Hepatocyte (in vitro differentiated cells): Measurements from ENCODE around the gene NAV2. TPM values are rescaled to one million over a fixed set of nuclear protein-coding genes. Genes with fewer than 3 reads are reported as not detected.
A peak's percentile ranks its signal among the peaks of the same experiment; 100 is the strongest.

ENCODE experiments used
- DNase-seq: peaks from one replicate; pipeline ENCODE4 v3.0.0-alpha.2; 2016; ENCODE audit warnings: low spot score
- H2AFZ ChIP-seq: fragments of 200-600 bp; sonication (generic); 2 replicates; pipeline ENCODE4 v1.6.0; 2016; ENCODE audit warnings: antibody characterized with exemption, mild to moderate bottlenecking
- H3K27ac ChIP-seq: fragments of 200-600 bp; sonication (generic); 2 replicates; pipeline ENCODE4 v1.5.1; 2016; ENCODE audit warnings: mild to moderate bottlenecking
- H3K27me3 ChIP-seq: fragments of 200-600 bp; sonication (generic); 2 replicates; pipeline ENCODE4 v1.6.1; 2016
- H3K36me3 ChIP-seq: fragments of 200-600 bp; sonication (generic); replicated peaks from 2 replicates; pipeline ENCODE4 v1.5.1; 2016; ENCODE audit warnings: low read depth; ENCODE audit not compliant: insufficient read depth
- H3K4me1 ChIP-seq: fragments of 200-600 bp; sonication (generic); 2 replicates; pipeline ENCODE4 v1.5.1; 2016; ENCODE audit warnings: mild to moderate bottlenecking, moderate library complexity; ENCODE audit not compliant: insufficient read depth
- H3K4me2 ChIP-seq: fragments of 200-600 bp; sonication (generic); 2 replicates; pipeline ENCODE4 v1.6.0; 2016
- H3K4me3 ChIP-seq: fragments of 200-600 bp; sonication (generic); 2 replicates; pipeline ENCODE4 v1.5.1; 2016; ENCODE audit warnings: mild to moderate bottlenecking
- H3K79me2 ChIP-seq: fragments of 200-600 bp; sonication (generic); 2 replicates; pipeline ENCODE4 v1.6.0; 2017; ENCODE audit warnings: mild to moderate bottlenecking
- H3K9me2 ChIP-seq: fragments of 200-600 bp; sonication (generic); replicated peaks from 2 replicates; pipeline ENCODE4 v1.6.0; 2017; ENCODE audit warnings: mild to moderate bottlenecking; ENCODE audit not compliant: insufficient read depth
- H3K9me3 ChIP-seq: fragments of 200-600 bp; sonication (generic); 2 replicates; pipeline ENCODE4 v1.5.1; 2016; ENCODE audit warnings: low read depth, mild to moderate bottlenecking
- H4K20me1 ChIP-seq: fragments of 200-600 bp; sonication (generic); 2 replicates; pipeline ENCODE4 v1.6.0; 2016; ENCODE audit warnings: mild to moderate bottlenecking; ENCODE audit not compliant: insufficient read depth, poor library complexity, severe bottlenecking
- EZH2 ChIP-seq: fragments of 200-600 bp; sonication (generic); IDR thresholded peaks from 2 replicates; pipeline ENCODE4 v1.6.1; 2016; ENCODE audit warnings: antibody characterized with exemption, mild to moderate bottlenecking, borderline replicate concordance
- EZH2phosphoT487 ChIP-seq: fragments of 200-600 bp; sonication (generic); IDR thresholded peaks from one replicate; pipeline ENCODE4 v1.6.1; 2018; ENCODE audit warnings: antibody characterized with exemption, mild to moderate bottlenecking, low read depth, moderate library complexity; ENCODE audit not compliant: unreplicated experiment, severe bottlenecking
- WGBS: methylation state at CpG from one replicate; pipeline ENCODE4 v1.1.6; 2016; ENCODE audit warnings: low lambda C conversion rate; ENCODE audit errors: missing lambda C conversion rate; 5-methylcytosine and 5-hydroxymethylcytosine counted together
- polyA plus RNA-seq: library from polyadenylated mRNA; unstranded; fragments of >200 nt; fragmentation: Nextera tagmentation; extraction: Ambion mirVana; gene quantifications from 2 replicates; pipeline ENCODE4 v1.2.1, GENCODE V29; 2016
- total RNA-seq: library from RNA; depleted of rRNA; stranded (reverse); fragments of >200 nt; gene quantifications from 2 replicates; pipeline ENCODE4 v1.2.3, GENCODE V29; 2014
- TF ChIP-seq, protein P1 (sequence below): fragments of 200-600 bp; sonication (generic); IDR thresholded peaks from 2 replicates; pipeline ENCODE4 v1.5.1; 2016; ENCODE audit warnings: antibody characterized with exemption, mild to moderate bottlenecking; ENCODE audit not compliant: poor library complexity

NAV2 gene
- total and polyA plus RNA-seq, 2 experiments from 2014 or later: 23.7 to 30.8 TPM

DNA sequence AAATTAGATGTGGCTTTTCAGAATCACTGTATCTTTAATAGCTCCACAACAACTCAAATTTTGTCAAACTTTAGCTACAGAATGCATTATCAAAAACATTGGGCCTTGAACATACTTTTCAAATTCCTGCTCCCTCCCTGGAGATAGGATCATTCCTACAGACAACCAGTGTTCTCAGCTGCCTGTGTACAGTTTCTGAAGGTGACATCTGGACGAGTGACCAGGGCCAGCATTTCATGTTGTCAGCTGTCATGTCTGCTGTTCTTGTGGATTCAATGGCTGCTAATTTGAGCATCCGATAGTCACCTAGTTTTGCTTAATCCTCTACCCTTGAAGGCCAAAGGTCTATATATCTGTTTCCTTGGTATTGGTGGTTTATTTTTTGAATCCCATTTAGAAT, 259.5 kb downstream of the NAV2 start:
- H3K9me2 ChIP-seq: no peaks in the 10 kb centered on the region
- H3K4me2 ChIP-seq: peak overlapping the region; percentile 44
- H3K79me2 ChIP-seq: peaks cover 11% of the 10 kb centered on the region
- no peaks in the 10 kb centered on the region for H3K9me3 ChIP-seq
- H3K4me1 ChIP-seq: peaks cover 36% of the 10 kb centered on the region
- H3K36me3 ChIP-seq: no peaks in the 10 kb centered on the region
- no peak overlapping the region for H2AFZ ChIP-seq
- no peaks in the 10 kb centered on the region for H4K20me1 ChIP-seq
- H3K4me3 ChIP-seq: no peak overlapping the region
- TF ChIP-seq EZH2 (no peak), EZH2phosphoT487 (no peak)
- TF ChIP-seq, protein P1, sequence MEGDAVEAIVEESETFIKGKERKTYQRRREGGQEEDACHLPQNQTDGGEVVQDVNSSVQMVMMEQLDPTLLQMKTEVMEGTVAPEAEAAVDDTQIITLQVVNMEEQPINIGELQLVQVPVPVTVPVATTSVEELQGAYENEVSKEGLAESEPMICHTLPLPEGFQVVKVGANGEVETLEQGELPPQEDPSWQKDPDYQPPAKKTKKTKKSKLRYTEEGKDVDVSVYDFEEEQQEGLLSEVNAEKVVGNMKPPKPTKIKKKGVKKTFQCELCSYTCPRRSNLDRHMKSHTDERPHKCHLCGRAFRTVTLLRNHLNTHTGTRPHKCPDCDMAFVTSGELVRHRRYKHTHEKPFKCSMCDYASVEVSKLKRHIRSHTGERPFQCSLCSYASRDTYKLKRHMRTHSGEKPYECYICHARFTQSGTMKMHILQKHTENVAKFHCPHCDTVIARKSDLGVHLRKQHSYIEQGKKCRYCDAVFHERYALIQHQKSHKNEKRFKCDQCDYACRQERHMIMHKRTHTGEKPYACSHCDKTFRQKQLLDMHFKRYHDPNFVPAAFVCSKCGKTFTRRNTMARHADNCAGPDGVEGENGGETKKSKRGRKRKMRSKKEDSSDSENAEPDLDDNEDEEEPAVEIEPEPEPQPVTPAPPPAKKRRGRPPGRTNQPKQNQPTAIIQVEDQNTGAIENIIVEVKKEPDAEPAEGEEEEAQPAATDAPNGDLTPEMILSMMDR: no peak
- H3K27me3 ChIP-seq: no peaks in the 10 kb centered on the region
- peak overlapping the region; percentile 84 for H3K27ac ChIP-seq
- 25% methylated on average over 2 of the region's 2 CpGs for WGBS
- no peak for DNase-seq

- Histone ChIP-seq H3K27me3 (no peaks in the 10 kb centered on the region), H3K4me1 (peaks cover 38% of the 10 kb centered on the region), H3K9me2 (no peaks in the 10 kb centered on the region), H3K36me3 (no peaks in the 10 kb centered on the region), H3K4me2 (peak overlapping the region; percentile 44), H2AFZ (no peak overlapping the region), H4K20me1 (no peaks in the 10 kb centered on the region), H3K9me3 (no peaks in the 10 kb centered on the region), H3K4me3 (no peak overlapping the region), H3K27ac (peak overlapping the region; percentile 84), H3K79me2 (peaks cover 11% of the 10 kb centered on the region)
- TF ChIP-seq EZH2phosphoT487 (no peak), EZH2 (no peak)
- TF ChIP-seq, protein P1: no peak
- no peak for DNase-seq
- WGBS: 67% methylated on average over 1 of the region's 1 CpG
Measured at GRCh38 chr11:19972651-19973050, 260.0 kb downstream of the NAV2 start.

DNA sequence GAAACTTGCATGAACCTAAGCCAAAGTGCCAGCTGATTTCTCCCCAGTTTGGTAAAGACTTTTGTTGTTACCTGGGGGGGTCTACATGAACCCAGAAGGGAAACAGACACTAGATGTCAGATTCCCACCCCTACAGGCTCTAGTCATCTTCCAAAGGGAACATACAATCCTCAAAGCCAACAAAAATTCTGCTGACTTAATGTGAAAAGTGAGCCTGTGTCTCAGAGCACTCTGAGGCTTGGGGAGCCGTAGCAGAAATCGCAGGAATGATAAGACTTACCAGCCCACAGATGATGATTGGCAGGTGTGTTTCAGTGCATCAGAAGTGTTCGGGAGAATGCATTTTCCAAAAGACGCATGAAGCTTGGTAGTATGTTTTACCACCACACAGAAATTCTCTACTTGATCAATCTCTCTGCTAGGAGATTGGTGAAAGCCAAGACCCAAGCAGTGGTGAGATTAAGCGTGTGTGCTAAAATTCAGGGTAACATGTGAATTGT, 260.5 kb downstream of the NAV2 start:
- TF ChIP-seq EZH2phosphoT487 (no peak), EZH2 (no peak)
- TF ChIP-seq, protein P1: no peak
- DNase-seq: no peak
- 75% methylated on average over 5 of the region's 5 CpGs for WGBS
- H3K27me3 ChIP-seq: no peaks in the 10 kb centered on the region
- H3K4me1 ChIP-seq: peaks cover 40% of the 10 kb centered on the region
- H3K4me2 ChIP-seq: peak overlapping the region; percentile 44
- H3K79me2 ChIP-seq: peaks cover 13% of the 10 kb centered on the region
- no peak overlapping the region for H2AFZ ChIP-seq
- H3K27ac ChIP-seq: peak overlapping the region; percentile 84
- no peaks in the 10 kb centered on the region for H4K20me1 ChIP-seq
- no peaks in the 10 kb centered on the region for H3K9me2 ChIP-seq
- H3K4me3 ChIP-seq: no peak overlapping the region
- no peaks in the 10 kb centered on the region for H3K9me3 ChIP-seq
- no peaks in the 10 kb centered on the region for H3K36me3 ChIP-seq
